ENCODE results near the gene NLGN1. TPM values are rescaled to one million over a fixed set of nuclear protein-coding genes. Genes with fewer than 3 reads are reported as not detected.

NLGN1 gene
- total RNA-seq, 1 experiment from 2014 or later = 5.2 TPM

DNA sequence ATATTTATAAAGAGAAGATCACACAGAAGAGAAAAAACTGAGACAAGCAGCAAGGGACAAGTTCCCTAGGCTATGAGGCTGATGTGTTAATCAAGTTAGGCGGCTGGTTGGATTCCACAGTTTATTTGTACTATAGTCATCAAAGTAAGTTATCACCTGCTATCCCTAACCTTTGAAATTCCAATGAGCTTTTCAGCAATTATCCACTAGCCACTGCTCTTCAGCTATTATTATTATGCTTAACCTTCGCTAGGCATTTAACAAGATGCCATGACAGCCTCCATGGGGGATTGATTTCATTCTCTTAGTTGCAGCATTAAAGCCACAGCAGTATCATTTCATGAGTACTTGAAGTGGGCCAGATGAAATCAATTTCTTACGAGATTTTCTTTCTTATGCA is 762.1 kb downstream of the NLGN1 start:
- TF ChIP-seq, protein P1, sequence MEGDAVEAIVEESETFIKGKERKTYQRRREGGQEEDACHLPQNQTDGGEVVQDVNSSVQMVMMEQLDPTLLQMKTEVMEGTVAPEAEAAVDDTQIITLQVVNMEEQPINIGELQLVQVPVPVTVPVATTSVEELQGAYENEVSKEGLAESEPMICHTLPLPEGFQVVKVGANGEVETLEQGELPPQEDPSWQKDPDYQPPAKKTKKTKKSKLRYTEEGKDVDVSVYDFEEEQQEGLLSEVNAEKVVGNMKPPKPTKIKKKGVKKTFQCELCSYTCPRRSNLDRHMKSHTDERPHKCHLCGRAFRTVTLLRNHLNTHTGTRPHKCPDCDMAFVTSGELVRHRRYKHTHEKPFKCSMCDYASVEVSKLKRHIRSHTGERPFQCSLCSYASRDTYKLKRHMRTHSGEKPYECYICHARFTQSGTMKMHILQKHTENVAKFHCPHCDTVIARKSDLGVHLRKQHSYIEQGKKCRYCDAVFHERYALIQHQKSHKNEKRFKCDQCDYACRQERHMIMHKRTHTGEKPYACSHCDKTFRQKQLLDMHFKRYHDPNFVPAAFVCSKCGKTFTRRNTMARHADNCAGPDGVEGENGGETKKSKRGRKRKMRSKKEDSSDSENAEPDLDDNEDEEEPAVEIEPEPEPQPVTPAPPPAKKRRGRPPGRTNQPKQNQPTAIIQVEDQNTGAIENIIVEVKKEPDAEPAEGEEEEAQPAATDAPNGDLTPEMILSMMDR (conservative IDR thresholded peaks at IDR 0.05) = no peak
- no peak overlapping the region for H4K91ac ChIP-seq (ENCODE audit: insufficient read length, low read depth, low read length)
- H3K23me2 ChIP-seq (ENCODE audit: insufficient read length, low read depth, low read length, poor library complexity, severe bottlenecking) = no peaks in the 10 kb centered on the region
- Mint-ChIP-seq H3K9me3 (peaks cover 9 to 17% of the 10 kb centered on the region in 2 experiments), H3K27me3 (ENCODE audit: low read depth) (no peaks in the 10 kb centered on the region), H3K36me3 (ENCODE audit: insufficient read depth in 1 of 3, low read depth in 3 of 3) (peaks cover 14 to 20% (median 14%) of the 10 kb centered on the region in 3 experiments), H3K4me3 (no peak overlapping the region), H3K4me1 (peaks cover 14 to 17% of the 10 kb centered on the region in 2 experiments), H3K27ac (peak overlapping the region in 1 of 3 experiments; percentile 55; a peak in 1 of 7 replicates)
- H3K27ac ChIP-seq (ENCODE audit: insufficient read length, low read depth, low read length) = no peak overlapping the region
- H3K79me1 ChIP-seq (ENCODE audit: insufficient read depth, low read depth, low read length, poor library complexity, severe bottlenecking) = no peaks in the 10 kb centered on the region
- no CpG with 5 or more reads among the region's 3 CpGs for WGBS (ENCODE audit: extremely low coverage, insufficient read length, low lambda C conversion rate)
- no peaks in the 10 kb centered on the region for H3K79me2 ChIP-seq (ENCODE audit: insufficient read depth, low read length)
- no peak overlapping the region for H3K14ac ChIP-seq (ENCODE audit: insufficient read depth, low read length)
- H2BK120ac ChIP-seq (ENCODE audit: low read depth, low read length, poor library complexity, severe bottlenecking) = no peak overlapping the region
- H3K4me2 ChIP-seq (ENCODE audit: insufficient read depth, insufficient read length, low read length) = no peak overlapping the region
- H3T11ph ChIP-seq (ENCODE audit: low read length) = no peak overlapping the region
- H3K23ac ChIP-seq (ENCODE audit: insufficient read length, low read depth, low read length) = no peak overlapping the region
- H2AK5ac ChIP-seq (ENCODE audit: insufficient read length, low read length) = no peak overlapping the region
- no peak overlapping the region for H2BK12ac ChIP-seq (ENCODE audit: insufficient read length, low read depth, low read length)
- H4K8ac ChIP-seq (replicated peaks; ENCODE audit: insufficient read length, low read depth, low read length) = no peak overlapping the region
- no peak for DNase-seq
- H4K5ac ChIP-seq (ENCODE audit: insufficient read length, low read depth, low read length) = no peak overlapping the region
- H3K56ac ChIP-seq (ENCODE audit: insufficient read length, low read depth, low read length) = no peak overlapping the region
- H2AFZ ChIP-seq (ENCODE audit: low read length) = no peak overlapping the region
- H2BK20ac ChIP-seq (ENCODE audit: low read depth, low read length, poor library complexity, severe bottlenecking) = no peak overlapping the region
- H2BK15ac ChIP-seq (ENCODE audit: low read depth, low read length) = no peak overlapping the region
- no peak overlapping the region for H3K9ac ChIP-seq (ENCODE audit: extremely low read depth, insufficient read length, low read length)
- H3K27me3 ChIP-seq (ENCODE audit: insufficient read depth, low read length) = no peaks in the 10 kb centered on the region
- no peaks in the 10 kb centered on the region for H3K9me3 ChIP-seq (ENCODE audit: control insufficient read depth, low read depth, low read length)
- H3K4ac ChIP-seq (ENCODE audit: low read depth, low read length) = no peak overlapping the region
- no peak overlapping the region for H2BK5ac ChIP-seq (ENCODE audit: insufficient read length, low read length)
- H3K18ac ChIP-seq (ENCODE audit: insufficient read length, low read depth, low read length) = no peak overlapping the region
- no peaks in the 10 kb centered on the region for H4K20me1 ChIP-seq (ENCODE audit: control insufficient read depth, insufficient read depth, insufficient read length)
- H3K4me1 ChIP-seq (ENCODE audit: insufficient read depth, low read length) = no peaks in the 10 kb centered on the region

All from H9 (cell line).